Fibroblast of skin of right biceps (primary cell): ENCODE results near the gene TIGD3.

Experiments
- DNase-seq: peaks from one replicate; pipeline ENCODE4 v3.0.0-alpha.2; 2013

The TIGD3 gene

GRCh38 chr11:65373839-65374580 lies 19.5 kb downstream of the TIGD3 start:
- no peak for DNase-seq

GRCh38 chr11:65375012-65375411 lies 20.5 kb downstream of the TIGD3 start:
- no peak for DNase-seq

GRCh38 chr11:65376138-65376713 lies 21.7 kb downstream of the TIGD3 start:
- no peak for DNase-seq

DNA sequence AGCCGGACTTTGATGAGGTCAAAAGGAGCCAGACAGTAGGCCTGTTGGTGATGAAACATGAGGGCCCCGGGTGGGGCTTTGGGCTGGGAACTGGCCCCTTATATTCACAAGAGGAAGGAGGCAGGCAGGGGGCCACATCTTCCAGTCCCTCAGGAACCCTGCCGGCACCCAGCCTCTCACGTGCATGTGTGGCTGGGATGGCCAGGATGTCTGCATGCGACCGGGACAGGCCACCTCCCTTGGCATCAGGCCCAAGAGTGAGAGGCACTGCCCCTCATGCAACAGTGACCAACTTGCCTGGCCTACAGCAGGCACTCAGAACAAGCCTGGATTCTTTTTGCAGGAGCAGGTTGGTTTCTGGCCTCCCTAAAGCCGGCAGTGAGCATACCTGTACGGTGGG lies 22.5 kb downstream of the TIGD3 start:
- DNase-seq, result no peak

GRCh38 chr11:65377777-65378176 lies 23.2 kb downstream of the TIGD3 start:
- no peak for DNase-seq

- DNase-seq, result no peak
Observed at GRCh38 chr11:65378208-65378927, 23.8 kb downstream of the TIGD3 start.

GRCh38 chr11:65378928-65379638 lies 24.5 kb downstream of the TIGD3 start:
- no peak for DNase-seq

DNA sequence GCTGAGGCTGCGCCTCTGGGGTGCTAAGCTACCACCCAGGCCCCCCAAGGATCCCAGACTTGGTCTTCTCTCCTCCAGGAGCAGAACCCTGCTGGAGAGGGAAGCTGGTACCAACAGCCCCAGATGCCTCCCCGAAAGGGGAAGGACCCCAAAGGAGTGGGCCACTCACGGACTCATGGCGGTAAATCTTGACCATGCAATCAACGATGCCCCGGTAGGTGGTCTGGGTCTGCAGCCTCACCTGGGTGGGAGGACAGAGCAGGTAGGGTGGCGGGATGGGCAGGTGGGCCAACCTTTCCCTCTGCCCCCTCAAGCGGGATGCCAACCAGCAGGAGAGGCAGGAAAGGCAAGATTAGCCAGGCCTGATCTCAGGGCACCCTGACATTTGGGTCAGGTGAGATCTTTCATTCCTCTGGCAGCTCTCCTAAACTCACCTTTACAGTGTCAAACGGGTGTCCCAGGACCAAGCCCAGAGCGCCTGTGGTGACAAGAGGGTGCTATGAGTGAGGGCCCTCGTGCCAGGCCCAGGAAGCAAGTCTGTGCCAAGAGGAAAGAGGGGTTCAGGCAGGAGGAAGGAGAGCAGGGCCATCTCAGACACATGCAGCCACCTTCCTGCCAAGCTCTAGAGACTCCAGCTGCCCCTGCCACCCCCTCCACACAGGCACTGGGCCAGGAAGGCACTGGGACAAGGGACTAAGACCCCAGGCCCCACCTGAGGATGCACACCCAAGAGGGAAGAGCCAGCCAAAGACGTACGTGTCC lies 25.3 kb downstream of the TIGD3 start:
- no peak for DNase-seq

DNA sequence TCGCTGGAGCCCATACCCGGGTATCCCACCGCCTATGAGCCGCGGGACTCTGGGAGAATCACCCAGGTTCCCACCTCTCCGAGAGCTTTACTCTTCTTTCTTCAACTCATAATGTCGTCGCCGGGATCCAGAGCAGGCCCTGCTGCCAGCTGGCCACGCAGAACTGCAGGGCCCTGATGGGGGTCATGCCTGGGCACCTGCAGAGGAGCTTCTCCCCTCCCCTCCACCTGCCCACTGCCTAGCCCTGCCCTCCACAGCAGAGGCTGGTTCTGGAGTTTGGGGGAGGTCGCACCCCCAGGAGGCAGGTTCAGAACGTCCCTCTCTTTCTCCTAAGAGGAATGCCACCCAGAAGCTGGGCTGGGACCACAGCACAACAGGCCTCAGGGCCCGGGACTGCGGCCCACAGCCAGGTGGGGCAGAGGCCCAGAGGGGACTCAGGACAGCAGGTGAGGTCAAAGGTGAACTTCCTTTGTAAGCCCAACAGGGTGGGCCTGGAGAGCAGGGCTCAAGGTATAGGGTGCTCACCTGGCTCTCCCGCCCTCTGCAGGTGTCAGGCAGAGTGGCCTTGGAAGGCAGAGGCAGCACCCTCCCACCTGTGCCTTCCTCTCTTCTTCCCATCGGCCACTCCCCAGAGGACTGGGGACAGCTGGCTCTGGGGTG lies 26.0 kb downstream of the TIGD3 start:
- no peak for DNase-seq

GRCh38 chr11:65381716-65382032 lies 27.1 kb downstream of the TIGD3 start:
- peak; percentile 81 for DNase-seq

- peak; percentile 99 for DNase-seq
Observed at GRCh38 chr11:65382033-65382803, 27.7 kb downstream of the TIGD3 start, which contains the start of gene SLC25A45. Gene SLC25A45, minus strand, starts transcription at chr11:65382646. Its CDS starts 695 bp downstream, at chr11:65381951.

DNA sequence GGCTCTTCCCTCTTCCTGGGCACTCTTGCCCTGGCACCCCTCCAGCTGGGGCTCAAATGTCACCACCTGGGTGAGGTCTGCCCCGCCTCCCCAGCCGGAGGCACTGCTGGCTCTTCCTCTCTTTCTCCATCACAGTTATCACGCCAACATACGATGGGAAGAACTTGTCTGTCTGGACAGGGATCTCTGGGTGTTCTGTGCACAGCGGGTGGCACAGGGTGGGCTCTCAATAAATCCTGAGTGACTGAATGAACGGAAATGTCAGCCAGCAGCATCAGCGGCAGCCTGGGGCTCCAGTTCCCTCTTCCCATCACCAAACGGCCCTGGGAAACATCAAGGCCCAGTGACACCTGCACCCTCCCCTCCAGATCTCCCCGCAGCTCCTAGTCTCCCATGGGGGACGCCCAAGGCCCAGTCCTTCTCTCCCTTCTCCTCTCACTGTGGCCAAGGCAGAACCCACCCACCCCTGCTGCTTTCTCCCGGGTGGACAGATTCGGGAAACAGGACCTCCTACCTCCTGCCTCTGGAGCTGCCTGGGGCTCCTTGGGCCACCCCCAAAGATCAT lies 28.3 kb downstream of the TIGD3 start:
- no peak for DNase-seq

- no peak for DNase-seq
Observed at GRCh38 chr11:65383778-65384177, 29.2 kb downstream of the TIGD3 start.

GRCh38 chr11:65384301-65384889 lies 29.8 kb downstream of the TIGD3 start:
- peak; percentile 33 for DNase-seq

- peak; percentile 79 for DNase-seq
Observed at GRCh38 chr11:65386307-65387140, 32.0 kb downstream of the TIGD3 start, which contains the start of gene FRMD8. Gene FRMD8, plus strand, starts transcription at chr11:65386637. Its CDS starts 400 bp downstream, at chr11:65387037.

GRCh38 chr11:65388731-65389130 lies 34.2 kb downstream of the TIGD3 start:
- DNase-seq, result no peak

DNA sequence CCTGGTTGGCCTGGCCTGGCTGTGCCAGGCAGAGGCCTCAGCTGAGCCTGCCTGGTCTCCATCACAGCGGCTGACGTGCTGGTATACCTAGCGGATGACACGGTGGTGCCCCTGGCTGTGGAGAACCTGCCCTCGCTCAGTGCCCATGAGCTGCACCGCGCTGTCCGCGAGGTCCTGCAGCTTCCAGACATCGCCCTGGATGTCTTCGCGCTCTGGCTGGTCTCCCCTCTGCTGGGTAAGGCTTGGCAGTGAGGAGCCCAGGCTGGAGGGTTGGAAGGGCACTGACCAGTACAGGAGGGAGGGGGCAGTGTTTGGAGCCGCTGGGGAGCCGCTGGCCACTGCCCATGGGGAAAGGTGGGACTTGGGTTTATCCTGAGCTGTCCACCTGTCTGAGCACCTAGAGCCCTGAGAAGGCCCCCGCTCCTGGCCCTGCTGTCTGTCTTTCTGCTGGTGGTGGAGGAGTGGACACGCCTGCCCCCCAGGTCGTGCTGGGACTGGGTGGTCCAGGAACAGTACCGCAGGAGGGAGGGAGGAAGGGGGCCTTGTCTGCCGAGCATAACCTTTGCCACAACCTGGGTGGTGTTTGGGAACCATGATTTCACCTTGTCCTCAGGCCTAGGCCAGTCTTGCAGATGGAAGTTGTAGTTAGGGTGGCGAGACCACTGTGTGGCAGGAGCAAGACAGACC lies 34.9 kb downstream of the TIGD3 start:
- DNase-seq, result no peak

DNA sequence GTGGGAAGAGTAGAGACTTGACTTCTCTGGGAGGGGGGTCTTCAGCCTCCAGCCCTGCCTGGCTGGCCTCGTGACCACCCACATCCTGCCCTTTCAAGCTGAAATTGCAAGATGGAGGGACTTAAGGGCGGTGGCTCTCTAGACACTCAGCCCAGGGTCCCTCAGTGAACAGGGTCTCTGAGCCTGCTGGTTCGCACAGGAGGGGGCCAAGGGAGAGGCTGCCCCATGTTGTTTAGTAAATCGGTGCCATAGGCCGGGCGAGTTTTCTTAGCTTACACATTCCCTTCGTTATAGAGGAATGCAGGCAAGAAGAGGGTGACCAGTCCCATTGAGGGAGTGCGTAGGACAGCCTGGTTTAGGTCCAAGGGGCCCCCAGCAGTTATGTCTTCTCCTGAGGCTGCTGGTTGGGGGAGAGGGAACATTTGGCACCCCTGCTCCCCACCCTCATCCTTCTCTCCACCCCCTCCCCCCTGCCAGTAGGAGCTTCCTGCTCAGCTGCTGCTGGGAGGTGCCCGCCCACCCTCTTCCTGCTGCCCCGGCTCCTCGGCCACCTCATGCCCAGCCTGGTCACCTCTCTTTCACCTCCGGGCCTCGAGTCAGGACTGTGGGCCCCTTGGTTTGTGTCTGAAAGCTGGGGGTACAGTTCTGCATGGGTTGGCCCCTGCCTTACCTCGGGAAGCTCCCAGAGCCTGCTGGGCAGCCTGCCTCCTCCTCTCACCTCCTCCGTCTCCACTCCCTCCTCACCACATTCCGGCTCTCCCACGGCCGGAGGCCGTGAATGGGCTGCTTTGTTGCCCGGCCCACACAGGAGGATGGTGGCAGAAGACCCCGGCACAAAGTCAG lies 35.8 kb downstream of the TIGD3 start:
- no peak for DNase-seq
